Activated T-cell treated with anti-CD3 and anti-CD28 coated beads for 24 hours (primary cell): ENCODE measurements around the gene SLC38A4.

Experiments
- DNase-seq: peaks from one replicate; pipeline ENCODE4 v3.0.0-alpha.2; 2020; ENCODE audit warnings: low read depth

Gene SLC38A4

GRCh38 chr12:46814143-46814542 is 11.7 kb downstream of the SLC38A4 start:
- DNase-seq: no peak

DNA sequence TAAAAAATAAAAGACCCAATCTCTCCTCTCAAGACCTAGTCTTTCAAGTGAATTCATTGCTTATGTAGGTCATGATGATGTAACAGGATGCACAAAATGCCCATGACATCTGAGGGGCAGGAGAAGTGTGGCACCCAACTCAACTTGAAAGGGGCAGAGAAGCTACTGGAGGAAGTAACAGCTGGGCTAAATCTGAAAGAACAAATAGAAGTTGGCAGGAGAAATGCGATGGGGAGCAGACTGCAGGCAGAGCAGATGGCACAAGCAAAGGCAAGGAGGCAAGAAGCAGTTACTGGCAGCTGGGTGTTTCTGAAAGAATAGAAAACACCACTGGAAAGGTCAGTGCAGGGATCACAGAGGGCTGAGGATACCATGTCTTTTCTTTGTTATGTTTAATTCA is 14.6 kb downstream of the SLC38A4 start:
- no peak for DNase-seq

DNA sequence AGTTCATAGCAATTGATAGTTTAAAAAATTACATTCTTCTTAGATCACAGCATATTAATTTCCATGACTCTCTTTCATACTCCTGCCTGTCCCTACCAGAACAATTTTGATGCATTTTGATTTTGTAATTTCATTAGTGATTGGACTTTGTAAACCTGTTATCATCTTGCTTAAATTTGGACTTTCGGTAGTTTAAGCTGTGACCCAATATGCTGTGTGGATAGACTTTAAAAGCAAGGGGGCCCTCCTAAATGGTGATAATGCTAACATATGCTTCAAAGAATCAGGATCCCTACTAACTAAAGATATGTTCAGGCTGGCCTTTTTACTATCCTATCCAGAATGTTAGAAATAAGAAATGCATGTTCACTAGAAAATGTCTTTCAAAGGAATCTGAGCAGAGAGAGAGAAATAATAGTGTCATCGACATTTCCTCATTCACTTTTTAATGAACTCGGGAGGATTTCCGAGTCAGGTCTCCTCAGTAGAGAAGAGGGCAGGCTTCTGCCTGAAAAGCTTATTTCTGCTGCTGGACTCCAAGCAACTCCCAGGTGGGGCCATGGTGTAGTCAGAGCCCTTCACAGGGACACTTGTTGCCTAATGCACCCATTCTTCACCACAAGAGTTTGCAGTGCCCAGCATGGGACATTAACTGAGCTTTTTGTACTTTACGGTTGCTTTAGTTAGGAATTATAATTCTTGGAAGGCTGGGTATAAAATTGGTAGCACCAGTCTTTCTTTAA is 16.7 kb downstream of the SLC38A4 start:
- DNase-seq: no peak

- no peak for DNase-seq
These were observed 17.5 kb downstream of the SLC38A4 start for GRCh38 chr12:46808317-46808716.

GRCh38 chr12:46804054-46804453 is 21.7 kb downstream of the SLC38A4 start:
- DNase-seq: no peak

DNA sequence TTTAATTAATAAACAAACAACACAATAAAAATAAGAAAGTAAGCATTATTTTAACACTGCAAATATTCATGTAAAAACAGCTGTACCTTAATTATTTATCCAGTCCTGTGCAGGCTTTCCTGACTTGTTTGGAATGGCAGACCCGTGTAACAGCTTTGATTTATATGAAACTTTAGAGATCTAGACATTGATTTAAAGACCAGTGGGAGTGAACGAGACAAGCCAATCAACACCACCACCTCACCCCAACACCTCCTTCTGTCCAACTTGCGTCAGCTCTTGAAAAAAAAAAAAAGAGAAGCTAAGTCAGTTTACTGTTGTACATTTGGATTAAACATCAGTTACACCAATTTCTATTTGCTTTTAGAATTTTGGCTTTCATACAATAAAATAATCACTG is 22.3 kb downstream of the SLC38A4 start:
- DNase-seq: no peak

GRCh38 chr12:46801293-46801692 is 24.5 kb downstream of the SLC38A4 start:
- DNase-seq: no peak

- DNase-seq: no peak
These were observed 25.6 kb downstream of the SLC38A4 start for GRCh38 chr12:46800160-46800559.

DNA sequence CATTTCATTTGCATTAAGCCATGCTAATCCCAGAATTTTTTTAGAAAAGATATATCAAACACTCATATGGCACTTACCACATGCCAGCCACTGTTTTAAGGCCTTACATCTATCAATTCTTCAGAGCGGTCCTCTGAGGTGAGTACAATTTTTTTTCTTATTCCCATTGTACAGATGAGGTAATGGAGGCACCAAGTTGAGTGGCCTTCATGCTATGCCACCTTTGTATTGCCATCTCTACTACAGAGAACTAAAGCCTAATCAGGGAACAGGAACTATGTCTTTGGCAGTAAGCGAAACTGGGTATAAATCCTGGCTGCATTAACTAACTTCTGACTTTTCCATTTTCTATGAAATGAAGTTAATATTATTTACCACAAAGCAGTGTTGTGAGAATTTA is 27.1 kb downstream of the SLC38A4 start:
- no peak for DNase-seq

GRCh38 chr12:46798056-46798455 is 27.7 kb downstream of the SLC38A4 start:
- DNase-seq: no peak

DNA sequence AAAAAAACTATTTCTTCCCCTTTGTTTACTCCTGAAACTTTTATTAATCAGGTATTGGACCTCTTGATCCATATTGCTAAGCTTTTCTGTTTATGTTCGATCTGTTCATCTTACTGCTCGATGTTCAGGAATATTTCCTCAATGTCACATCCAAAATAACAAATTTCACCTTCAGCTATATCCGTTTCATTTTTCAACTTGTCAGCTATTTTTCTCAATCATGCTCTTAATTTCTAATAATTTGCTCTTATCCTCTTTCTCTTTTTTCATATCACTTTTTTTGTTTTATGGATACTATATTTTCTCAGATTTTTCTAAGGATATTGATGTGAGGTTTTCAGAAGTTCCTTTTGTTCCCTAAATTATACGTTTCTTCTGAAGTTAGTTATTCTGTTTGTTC is 29.8 kb downstream of the SLC38A4 start:
- DNase-seq: no peak

- no peak for DNase-seq
These were observed 31.1 kb downstream of the SLC38A4 start for GRCh38 chr12:46794593-46795190.

DNA sequence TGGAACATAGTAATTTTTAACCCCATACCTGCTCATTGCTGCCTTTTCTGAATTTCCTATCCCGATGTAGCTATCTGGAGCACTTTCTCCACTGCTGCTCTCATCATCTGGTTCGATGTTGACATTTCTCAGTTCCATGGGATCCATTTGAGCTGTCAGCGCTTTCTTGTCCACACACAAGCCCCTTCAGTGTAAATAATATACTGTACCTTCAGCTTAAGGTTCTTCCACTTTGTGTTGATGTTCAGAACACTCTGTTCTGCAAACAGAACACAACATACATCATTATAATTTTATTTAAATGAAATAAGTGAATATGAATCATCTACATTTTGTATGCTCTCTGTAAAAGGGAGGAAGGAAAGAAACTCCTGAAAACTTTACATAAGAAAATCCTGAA is 32.9 kb downstream of the SLC38A4 start:
- DNase-seq: no peak

DNA sequence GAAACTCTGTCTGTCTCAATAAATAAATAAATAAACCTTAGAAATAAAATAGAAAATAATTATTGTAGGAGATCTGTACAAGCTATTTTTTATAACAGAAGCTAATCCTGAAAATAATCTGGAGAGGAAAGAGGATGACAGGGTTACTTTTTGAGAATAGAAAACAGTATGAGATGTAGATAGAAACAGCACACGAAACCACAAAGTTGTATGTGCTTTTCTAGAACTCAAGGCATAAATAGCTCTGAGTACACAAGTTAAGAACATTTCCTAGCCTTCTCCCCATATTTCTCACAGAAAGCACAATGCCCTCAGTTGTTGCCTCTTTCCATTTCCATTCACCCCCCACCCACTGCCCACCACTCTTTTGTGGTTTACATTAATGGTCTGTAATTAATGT is 35.7 kb downstream of the SLC38A4 start:
- no peak for DNase-seq

DNA sequence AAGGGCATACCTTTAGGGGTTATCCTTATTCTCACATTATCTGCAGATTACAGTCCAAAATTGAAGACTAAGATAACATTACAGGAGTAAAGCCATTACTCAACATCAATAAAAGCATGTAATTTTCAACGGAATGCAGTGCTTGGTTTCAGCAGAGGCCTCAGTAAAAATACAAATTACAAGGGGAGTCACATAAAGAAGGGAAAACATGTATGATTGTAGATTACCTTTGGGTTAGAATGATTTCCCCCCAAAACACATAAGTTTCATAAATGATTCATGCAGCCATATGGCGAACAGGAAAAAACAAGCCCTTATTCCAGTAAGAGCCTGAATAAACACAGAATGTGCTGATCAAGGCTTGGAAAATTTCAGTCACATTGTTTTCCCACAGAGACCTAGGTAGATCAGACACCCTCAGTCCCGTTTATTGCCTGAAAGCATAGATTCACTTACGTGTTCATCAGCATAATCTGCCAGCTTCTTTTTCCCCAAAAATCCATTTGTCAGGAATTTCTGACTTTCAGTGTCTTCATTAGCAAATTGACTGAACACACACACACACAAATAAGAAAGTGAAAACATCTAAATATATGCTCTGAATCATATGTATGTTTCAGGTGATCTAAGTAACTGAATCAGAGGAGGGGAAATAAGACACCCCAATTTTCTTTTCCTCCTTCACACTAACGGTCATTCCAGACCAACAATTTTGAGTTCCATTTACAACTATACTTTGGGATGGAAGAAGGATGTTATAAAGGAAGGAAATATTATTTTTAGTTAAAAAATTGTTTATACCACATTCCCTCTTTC is 37.5 kb downstream of the SLC38A4 start:
- DNase-seq: no peak

DNA sequence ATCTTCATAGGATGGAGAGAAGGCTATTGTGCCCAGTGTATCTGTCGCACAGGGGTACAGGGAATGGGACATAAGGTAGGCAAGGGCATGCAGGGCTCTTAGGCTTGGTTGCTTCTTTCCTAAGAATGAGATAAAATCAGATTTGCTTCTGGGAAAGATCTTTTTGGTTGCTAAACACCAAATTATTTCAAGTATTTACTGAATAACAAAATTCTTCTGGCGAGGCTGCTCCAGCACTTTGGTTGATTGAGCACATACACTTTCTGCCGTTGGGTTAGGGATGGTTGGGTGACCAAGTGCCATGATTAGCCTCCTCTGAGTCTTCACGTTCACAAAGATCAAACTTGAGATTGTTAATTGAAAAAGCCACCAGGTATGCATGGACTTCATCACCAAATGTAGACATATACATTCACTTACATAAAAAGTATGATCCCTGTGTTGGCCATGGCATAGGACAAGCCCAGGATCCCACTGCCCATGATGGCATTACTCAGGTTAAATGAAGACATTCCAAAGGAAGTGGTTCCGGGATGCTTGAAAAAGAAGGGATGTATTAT is 38.2 kb downstream of the SLC38A4 start:
- DNase-seq: no peak

GRCh38 chr12:46786774-46787173 is 39.0 kb downstream of the SLC38A4 start:
- DNase-seq: no peak

DNA sequence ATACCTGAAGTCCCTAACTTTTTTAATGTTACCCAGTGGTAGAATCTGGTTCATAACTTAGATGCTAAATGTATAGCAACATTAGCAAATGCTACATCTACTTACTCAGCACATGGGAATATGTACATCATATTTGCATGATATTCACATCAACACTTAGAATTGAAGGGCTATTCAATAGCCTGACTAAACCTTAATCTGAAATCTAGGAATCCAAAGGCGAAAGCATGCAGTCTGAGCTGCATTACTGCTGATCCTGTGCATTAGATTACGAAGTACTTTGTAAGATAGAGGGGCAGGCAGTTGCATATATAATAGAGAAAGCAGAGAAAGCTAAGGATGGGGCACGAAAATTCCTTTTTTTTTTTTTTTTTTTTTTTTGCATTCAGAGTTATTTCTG is 40.4 kb downstream of the SLC38A4 start:
- DNase-seq: no peak

GRCh38 chr12:46783871-46784270 is 41.9 kb downstream of the SLC38A4 start:
- no peak for DNase-seq

DNA sequence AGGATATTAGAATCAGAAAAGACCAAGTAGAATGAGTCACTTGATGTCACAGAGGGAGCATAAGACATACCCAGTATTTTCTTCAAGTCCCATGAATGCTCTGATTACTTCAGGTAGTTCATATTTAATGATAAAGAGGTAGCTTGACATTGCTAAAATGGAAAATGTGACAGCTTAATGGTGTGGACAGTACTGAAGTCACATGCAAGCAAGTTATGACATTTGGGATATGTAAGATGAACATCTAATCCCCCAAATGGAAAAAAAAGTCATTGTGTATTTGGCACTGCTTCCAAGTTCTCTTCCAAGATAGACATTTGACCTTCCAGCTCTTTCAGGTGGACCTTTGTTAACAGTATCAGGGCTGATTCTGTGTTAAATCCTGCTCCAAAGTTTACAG is 45.9 kb downstream of the SLC38A4 start:
- no peak for DNase-seq

DNA sequence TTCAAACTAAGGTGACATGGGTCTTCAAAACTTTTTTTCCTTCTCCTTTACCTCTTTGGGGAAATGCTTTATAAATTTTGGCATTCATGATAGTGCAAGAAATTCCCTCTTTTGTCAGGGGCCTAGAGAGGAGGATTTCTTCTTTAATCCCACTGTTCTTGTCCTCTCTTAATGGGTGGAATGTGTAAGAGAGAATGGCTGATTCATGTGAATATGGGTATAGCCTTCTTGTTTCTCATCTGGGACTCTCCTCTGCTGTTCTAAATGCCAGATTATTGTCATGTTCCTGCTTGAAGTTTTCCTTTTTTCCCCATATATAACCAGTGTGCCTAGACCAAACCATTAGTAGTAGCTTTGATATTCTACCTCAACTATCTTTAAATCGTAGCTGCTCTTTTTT is 46.7 kb downstream of the SLC38A4 start:
- no peak for DNase-seq

DNA sequence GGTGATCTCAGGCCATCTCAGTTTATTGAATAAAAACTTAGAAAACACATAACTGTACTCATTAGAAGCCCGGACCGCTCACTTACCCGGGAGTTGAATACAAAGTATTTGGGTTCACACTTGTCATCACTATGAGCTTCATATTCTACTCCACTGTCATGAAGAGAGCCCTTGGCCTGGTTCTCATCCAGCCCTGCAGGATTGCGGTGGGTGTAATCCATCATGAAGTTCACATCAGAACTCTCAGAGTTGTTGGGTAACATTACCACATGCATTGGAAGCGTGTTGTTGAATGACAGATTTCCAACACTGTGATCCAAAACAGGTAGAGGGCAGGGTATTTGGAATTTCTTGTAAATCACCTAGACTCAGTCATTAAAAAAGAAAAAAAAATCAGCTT is 47.4 kb downstream of the SLC38A4 start:
- no peak for DNase-seq

DNA sequence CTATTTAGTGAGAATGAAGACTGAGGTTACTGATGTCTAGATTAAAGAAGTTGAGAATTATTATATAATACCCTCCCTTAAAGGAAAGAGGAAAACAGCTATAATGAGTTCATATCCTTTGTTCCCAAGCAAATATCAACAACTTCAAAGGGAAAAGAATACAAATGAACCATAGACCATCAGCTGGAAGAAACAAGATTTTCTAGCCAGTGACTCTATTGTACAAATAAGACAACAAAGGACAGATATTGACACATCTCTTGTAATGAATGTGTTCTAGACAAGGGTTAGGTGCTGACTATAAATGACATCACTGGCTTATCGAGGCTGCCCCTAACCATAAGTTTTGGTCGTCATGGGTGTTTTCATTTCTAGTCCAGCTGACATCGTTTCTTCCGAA is 48.2 kb downstream of the SLC38A4 start:
- DNase-seq: no peak
